ENCODE results near the gene NDUFS7. TPM values are rescaled to one million over a fixed set of nuclear protein-coding genes. Genes with fewer than 3 reads are reported as not detected.

NDUFS7 gene
- total and polyA plus RNA-seq, 7 donors = 99.4 to 262 (median 156) TPM

- Histone ChIP-seq H3K27ac (peak overlapping the region; percentile 91 to 99 (median 96)), H3K27me3 (no peaks in the 10 kb centered on the region), H3K4me3 (peak overlapping the region; percentile 67 to 97 (median 89)), H3K4me1 (peaks cover 0 to 30% (median 29%) of the 10 kb centered on the region in 4 donors), H3K36me3 (peaks cover 0 to 27% (median 5%) of the 10 kb centered on the region in 4 donors), H3K9me3 (no peaks in the 10 kb centered on the region)
- TF ChIP-seq CTCF (IDR thresholded peaks at IDR 0.05) (no peak), POLR2A (IDR thresholded peaks at IDR 0.05) (no peak), EP300 (IDR thresholded peaks at IDR 0.05) (no peak), POLR2AphosphoS5 (IDR thresholded peaks at IDR 0.05) (no peak)
- no peak for DNase-seq
- 0 to 1% methylated on average over 61 of the region's 61 CpGs for WGBS, 2 donors
- intact Hi-C loops (cut with DNase I) = loop anchor here (5.0 kb wide), 2 partner anchors 52 to 78 kb away; partner anchors contain the start of genes DAZAP1 and FAM174C
These were observed 28.6 kb upstream of the NDUFS7 start for GRCh38 chr19:1354970-1355567.

GRCh38 chr19:1355568-1356507 is 27.9 kb upstream of the NDUFS7 start:
- intact Hi-C loops (cut with DNase I) = loop anchor here (5.0 kb wide), 2 partner anchors 51 to 79 kb away; partner anchors contain the start of genes DAZAP1 and FAM174C
- Histone ChIP-seq H3K4me1 (peaks cover 0 to 38% (median 36%) of the 10 kb centered on the region in 4 donors), H3K27ac (peak overlapping the region; percentile 91 to 99 (median 96)), H3K9me3 (no peaks in the 10 kb centered on the region), H3K4me3 (peak overlapping the region; percentile 67 to 97 (median 89)), H3K36me3 (peaks cover 0 to 27% (median 5%) of the 10 kb centered on the region in 4 donors), H3K27me3 (no peaks in the 10 kb centered on the region)
- WGBS, 2 donors = 7 to 27% methylated on average over 32 of the region's 32 CpGs
- TF ChIP-seq POLR2A (IDR thresholded peaks at IDR 0.05) (no peak), EP300 (IDR thresholded peaks at IDR 0.05) (no peak), POLR2AphosphoS5 (IDR thresholded peaks at IDR 0.05) (no peak), CTCF (IDR thresholded peaks at IDR 0.05) (no peak)
- no peak for DNase-seq

- Histone ChIP-seq H3K9me3 (no peaks in the 10 kb centered on the region), H3K27ac (peak overlapping the region; percentile 91 to 99 (median 96)), H3K4me1 (peaks cover 0 to 44% (median 43%) of the 10 kb centered on the region in 4 donors), H3K4me3 (peak overlapping the region in 3 of 4 donors; percentile 67 to 97 (median 89)), H3K27me3 (no peaks in the 10 kb centered on the region), H3K36me3 (peaks cover 0 to 27% (median 5%) of the 10 kb centered on the region in 4 donors)
- intact Hi-C loops (cut with DNase I) = loop anchor here (5.0 kb wide), 2 partner anchors 51 to 79 kb away; partner anchors contain the start of genes DAZAP1 and FAM174C
- TF ChIP-seq EP300 (IDR thresholded peaks at IDR 0.05) = no peak
- no peak for TF ChIP-seq CTCF (IDR thresholded peaks at IDR 0.05)
- TF ChIP-seq POLR2A (IDR thresholded peaks at IDR 0.05) = no peak
- peak in 1 of 4 donors; percentile 51 for TF ChIP-seq POLR2AphosphoS5 (IDR thresholded peaks at IDR 0.05)
- 17 to 49% methylated on average over 3 of the region's 3 CpGs for WGBS, 2 donors
- DNase-seq = no peak
These were observed 27.2 kb upstream of the NDUFS7 start for GRCh38 chr19:1356508-1356865.

GRCh38 chr19:1357531-1358109 is 26.1 kb upstream of the NDUFS7 start:
- Histone ChIP-seq H3K4me3 (no peak overlapping the region), H3K9me3 (no peaks in the 10 kb centered on the region), H3K4me1 (peaks cover 0 to 55% (median 54%) of the 10 kb centered on the region in 4 donors), H3K27ac (no peak overlapping the region), H3K27me3 (no peaks in the 10 kb centered on the region), H3K36me3 (peaks cover 6 to 34% (median 11%) of the 10 kb centered on the region in 4 donors)
- TF ChIP-seq POLR2AphosphoS5 (IDR thresholded peaks at IDR 0.05) = no peak
- no peak for TF ChIP-seq POLR2A (IDR thresholded peaks at IDR 0.05)
- no peak for TF ChIP-seq CTCF (IDR thresholded peaks at IDR 0.05)
- TF ChIP-seq EP300 (IDR thresholded peaks at IDR 0.05) = no peak
- intact Hi-C loops (cut with DNase I) = loop anchor here (5.0 kb wide), 2 partner anchors 50 to 80 kb away; partner anchors contain the start of genes DAZAP1 and FAM174C
- DNase-seq = no peak
- 93 to 94% methylated on average over 24 of the region's 24 CpGs for WGBS, 2 donors

Data from sigmoid colon (tissue), 7 donors.